Sigmoid colon (tissue), 4 donors: ENCODE data around the gene KLHL2.

Source experiments
- POLR2A ChIP-seq, 2 donors: fragments of 450-650 bp; IDR thresholded peaks; one replicate each; pipeline ENCODE4 v1.6.1; 2016; ENCODE audit warnings: antibody characterized with exemption in 2 of 2, mild to moderate bottlenecking in 2 of 2, moderate library complexity in 2 of 2
- POLR2AphosphoS5 ChIP-seq, 4 donors: sonication (generic); formaldehyde crosslinking; IDR thresholded peaks; one replicate each; pipeline ENCODE4 v1.6.1; 2017; ENCODE audit warnings: antibody characterized with exemption in 4 of 4
- TF ChIP-seq, protein P1 (sequence below), 4 experiments: fragments of 450-650 bp in 3 of 4; fragments of 200-600 bp in 1 of 4; IDR thresholded peaks; one replicate each; pipeline ENCODE4 v1.5.1; 2016 to 2019; ENCODE audit warnings: antibody characterized with exemption in 4 of 4, mild to moderate bottlenecking in 3 of 4, moderate library complexity in 2 of 4

DNA sequence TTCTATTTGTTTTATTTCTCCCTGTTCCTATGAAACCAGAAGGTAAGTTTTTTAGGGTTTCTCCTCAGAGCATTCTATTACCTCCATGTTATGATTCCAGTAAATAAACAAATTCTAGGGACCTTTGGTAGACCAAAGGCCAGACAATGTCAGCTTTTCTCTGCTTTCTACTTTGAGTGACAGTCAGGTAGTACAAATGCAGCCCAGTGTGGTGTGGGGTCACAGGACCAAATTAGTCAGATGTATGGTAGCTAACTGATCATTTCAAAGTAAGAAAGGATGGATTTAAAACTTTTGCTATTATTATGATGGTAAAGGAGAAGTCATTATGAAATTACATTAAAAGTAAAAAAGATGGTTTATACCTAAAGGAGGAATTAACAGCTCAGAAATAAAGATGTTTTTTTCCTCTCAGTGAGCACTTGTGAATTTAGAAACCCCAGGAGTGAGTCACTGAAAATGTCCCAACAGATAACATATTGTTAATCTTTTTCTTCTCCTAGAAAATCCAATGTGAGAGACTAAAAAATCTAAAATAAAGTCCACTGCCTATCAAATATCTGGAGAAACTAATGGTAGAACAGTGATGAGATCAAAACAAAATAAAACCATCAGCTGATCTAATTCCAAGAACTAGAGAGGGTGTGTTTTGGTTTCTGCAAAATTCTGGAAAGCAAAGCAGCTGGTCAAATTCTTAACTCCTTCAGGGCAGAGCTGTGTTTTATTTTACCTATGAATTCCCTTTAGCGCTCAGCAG lies 16.6 kb upstream of the KLHL2 start:
- TF ChIP-seq, protein P1, sequence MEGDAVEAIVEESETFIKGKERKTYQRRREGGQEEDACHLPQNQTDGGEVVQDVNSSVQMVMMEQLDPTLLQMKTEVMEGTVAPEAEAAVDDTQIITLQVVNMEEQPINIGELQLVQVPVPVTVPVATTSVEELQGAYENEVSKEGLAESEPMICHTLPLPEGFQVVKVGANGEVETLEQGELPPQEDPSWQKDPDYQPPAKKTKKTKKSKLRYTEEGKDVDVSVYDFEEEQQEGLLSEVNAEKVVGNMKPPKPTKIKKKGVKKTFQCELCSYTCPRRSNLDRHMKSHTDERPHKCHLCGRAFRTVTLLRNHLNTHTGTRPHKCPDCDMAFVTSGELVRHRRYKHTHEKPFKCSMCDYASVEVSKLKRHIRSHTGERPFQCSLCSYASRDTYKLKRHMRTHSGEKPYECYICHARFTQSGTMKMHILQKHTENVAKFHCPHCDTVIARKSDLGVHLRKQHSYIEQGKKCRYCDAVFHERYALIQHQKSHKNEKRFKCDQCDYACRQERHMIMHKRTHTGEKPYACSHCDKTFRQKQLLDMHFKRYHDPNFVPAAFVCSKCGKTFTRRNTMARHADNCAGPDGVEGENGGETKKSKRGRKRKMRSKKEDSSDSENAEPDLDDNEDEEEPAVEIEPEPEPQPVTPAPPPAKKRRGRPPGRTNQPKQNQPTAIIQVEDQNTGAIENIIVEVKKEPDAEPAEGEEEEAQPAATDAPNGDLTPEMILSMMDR (IDR thresholded peaks at IDR 0.05), result no peak
- no peak for TF ChIP-seq POLR2A (IDR thresholded peaks at IDR 0.05)
- TF ChIP-seq POLR2AphosphoS5 (IDR thresholded peaks at IDR 0.05), result no peak
